GM21528 (cell line): ENCODE data around the gene SLC12A1.

Source experiments
- ATAC-seq: cut with Tn5 transposase; IDR thresholded peaks from one replicate; pipeline ENCODE4 v1.9.1; 2021; ENCODE audit warnings: mild to moderate bottlenecking, moderate library complexity; ENCODE audit not compliant: unreplicated experiment, low FRiP score

The SLC12A1 gene

DNA sequence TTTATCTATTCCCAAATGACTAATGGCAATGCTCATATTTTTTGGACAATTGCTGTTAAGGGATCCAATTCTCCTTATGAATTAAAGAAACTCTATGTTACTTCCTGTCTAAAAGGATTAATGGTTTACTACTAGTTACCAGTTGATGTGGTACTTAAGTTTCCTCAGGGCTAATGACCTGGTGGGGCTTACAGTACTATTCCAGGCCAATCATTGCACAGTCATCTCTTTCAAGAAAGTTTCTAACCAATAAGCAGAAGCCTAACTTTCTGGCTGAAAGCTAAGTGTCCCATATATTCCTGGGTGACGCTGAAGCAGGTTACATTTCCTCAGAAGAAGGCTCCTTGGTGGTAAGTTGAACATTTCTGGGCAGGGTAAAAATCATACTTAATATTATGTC is at the start of gene SLC12A1:
Gene SLC12A1, plus strand, starts transcription at position 322 of the 400 bp plus-strand sequence. CDS start 1,418 bp downstream, outside the sequence.
- ATAC-seq: no peak

- no peak for ATAC-seq
Observed at GRCh38 chr15:48168616-48169015, 37.5 kb upstream of the SLC12A1 start.

GRCh38 chr15:48170981-48171380 is 35.1 kb upstream of the SLC12A1 start:
- ATAC-seq: no peak

- ATAC-seq: no peak
Observed at GRCh38 chr15:48175126-48175525, 31.0 kb upstream of the SLC12A1 start.

- ATAC-seq: no peak
Observed at GRCh38 chr15:48176112-48176511, 30.0 kb upstream of the SLC12A1 start.

GRCh38 chr15:48176957-48177356 is 29.1 kb upstream of the SLC12A1 start:
- peak; percentile 28 for ATAC-seq

GRCh38 chr15:48177383-48177765 is 28.7 kb upstream of the SLC12A1 start:
- peak; percentile 74 for ATAC-seq

GRCh38 chr15:48177766-48178647 is 28.1 kb upstream of the SLC12A1 start, which contains the start of gene MYEF2:
Gene MYEF2 (minus strand): TSS chr15:48178295. CDS start chr15:48178237, 58 bp downstream.
- ATAC-seq: peak; percentile 81

DNA sequence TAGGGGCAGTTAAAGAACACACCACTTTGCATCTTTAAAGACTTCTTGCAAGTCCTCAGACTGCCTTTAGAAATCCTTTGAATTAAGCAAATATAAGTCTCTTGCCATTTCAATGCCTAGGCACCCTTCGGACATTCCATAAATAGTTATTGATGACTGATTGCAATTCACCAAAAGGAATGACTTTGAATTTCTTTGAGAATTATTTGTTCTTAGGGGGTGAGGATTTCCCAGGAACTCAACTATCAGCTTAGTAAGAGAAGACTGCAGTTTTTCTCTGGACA is 27.5 kb upstream of the SLC12A1 start:
- ATAC-seq: no peak

DNA sequence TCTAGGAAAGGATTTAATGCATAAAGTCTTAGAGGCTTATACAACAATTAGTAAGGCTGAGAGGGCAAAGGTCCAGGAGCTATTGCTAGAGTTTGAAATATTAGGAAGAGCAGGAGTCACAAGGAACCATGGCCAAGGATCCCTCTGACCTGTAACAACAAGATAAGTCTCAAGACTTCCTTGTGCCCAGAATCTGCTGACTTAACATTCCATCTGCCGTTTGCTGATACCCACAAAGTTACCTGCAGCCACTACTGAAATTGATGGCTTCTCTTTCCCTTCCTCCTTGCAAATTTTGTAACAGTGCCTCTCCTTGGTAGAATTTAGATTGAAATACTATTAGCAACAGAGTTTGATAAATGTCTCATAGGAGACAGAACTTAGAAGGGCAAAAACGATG is 23.4 kb upstream of the SLC12A1 start:
- no peak for ATAC-seq

GRCh38 chr15:48185529-48185928 is 20.6 kb upstream of the SLC12A1 start:
- no peak for ATAC-seq

- ATAC-seq: no peak
Observed at GRCh38 chr15:48186271-48186670, 19.8 kb upstream of the SLC12A1 start.

GRCh38 chr15:48190932-48191573 is 15.0 kb upstream of the SLC12A1 start:
- ATAC-seq: no peak

DNA sequence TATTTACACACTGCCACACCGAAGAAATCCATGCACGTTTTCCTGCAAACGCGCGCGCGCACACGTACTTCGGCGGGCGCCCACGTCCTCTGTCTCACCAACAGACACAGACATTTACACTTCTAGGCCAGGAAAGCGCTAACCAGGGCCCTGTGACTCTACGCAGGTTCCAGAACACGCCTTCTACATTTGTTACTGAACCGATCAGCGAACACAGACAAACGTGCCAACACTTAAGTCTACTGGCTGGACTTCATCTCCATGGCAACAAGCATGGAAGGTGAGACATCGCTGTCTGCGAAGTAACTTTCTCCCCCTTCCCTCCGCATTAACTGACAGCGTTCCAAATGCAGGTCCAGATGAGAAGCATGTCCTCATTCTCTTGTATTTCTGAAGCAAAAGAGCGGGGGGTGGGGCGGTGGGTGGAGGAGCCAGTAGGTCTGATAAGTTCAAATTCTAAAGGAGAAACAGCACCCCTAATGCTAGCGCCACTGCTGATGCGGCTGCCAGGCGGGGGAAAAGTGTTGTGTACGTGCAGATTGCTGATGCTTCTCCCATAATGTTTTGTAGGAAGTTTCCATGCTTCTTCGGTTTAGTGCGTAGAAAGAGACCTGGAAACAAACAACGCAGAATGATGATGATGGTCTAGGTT is 14.4 kb upstream of the SLC12A1 start, which contains the start of gene CTXN2:
Gene CTXN2, plus strand, starts transcription at position 92 of the 652 bp plus-strand sequence. CDS start 9,636 bp downstream, outside the sequence.
- ATAC-seq: no peak

- ATAC-seq: no peak
Observed at GRCh38 chr15:48202068-48202467, 4.0 kb upstream of the SLC12A1 start.

- no peak for ATAC-seq
Observed at GRCh38 chr15:48221261-48221660, 15.2 kb downstream of the SLC12A1 start.

- no peak for ATAC-seq
Observed at GRCh38 chr15:48221885-48222284, 15.8 kb downstream of the SLC12A1 start.

DNA sequence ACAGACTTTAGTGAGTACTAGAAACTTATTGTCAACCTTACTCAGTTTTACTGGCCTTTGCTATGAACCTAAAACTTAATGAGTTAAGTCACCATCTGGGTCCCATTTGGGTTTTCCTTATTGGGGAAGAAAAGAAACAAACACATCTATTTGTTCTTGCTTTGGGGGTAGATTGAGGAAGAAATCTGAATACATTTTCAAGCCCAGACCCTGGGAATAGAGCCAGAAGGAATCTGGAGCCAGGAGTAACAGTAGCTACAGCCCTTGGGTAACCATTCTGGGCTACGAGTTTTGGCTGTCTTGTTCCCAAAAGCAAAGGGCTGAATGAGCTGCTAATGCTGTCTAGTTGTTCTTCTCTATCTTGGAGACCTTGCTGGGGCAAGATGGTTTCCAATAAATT is 16.5 kb downstream of the SLC12A1 start:
- no peak for ATAC-seq

DNA sequence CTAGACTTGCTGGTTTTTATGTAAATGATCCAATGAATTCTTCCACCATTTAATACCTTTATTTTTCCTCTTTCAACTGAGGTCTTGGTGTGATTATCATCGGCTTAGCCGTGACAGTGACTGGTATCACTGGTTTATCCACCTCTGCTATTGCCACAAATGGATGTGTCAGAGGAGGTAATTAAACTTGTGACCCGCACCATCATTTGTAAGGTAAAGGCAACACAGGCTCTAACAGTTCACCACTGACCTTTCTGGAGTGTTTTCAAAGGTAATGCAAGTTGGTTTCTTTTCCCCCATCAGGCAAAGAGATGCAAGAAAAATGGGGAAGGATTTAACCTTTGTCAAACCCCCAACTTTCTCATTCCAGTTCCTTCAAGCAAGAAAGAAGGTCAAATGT is 19.7 kb downstream of the SLC12A1 start:
- ATAC-seq: no peak

GRCh38 chr15:48230498-48230897 is 24.4 kb downstream of the SLC12A1 start:
- ATAC-seq: no peak

GRCh38 chr15:48233246-48233645 is 27.1 kb downstream of the SLC12A1 start:
- no peak for ATAC-seq
